Purkinje cell (primary cell): ENCODE results near the gene CNOT9. TPM values are rescaled to one million over a fixed set of nuclear protein-coding genes. Genes with fewer than 3 reads are reported as not detected.

ENCODE experiments used
- polyA plus RNA-seq: library from polyadenylated mRNA; unstranded; fragments of >200 nt; fragmentation: Nextera tagmentation; gene quantifications from 2 replicates; pipeline ENCODE4 v1.2.1, GENCODE V29; 2014

Gene CNOT9
- polyA plus RNA-seq: 29.0 and 29.2 TPM in 2 replicates

GRCh38 chr2:218568190-218569037 is at the start of gene CNOT9, which contains the start of gene USP37:
Gene CNOT9, plus strand, starts transcription at chr2:218568839. Its CDS starts 116 bp downstream, at chr2:218568955.
Gene USP37, minus strand, starts transcription at chr2:218568351. Its CDS starts 9,698 bp downstream, at chr2:218558653.

GRCh38 chr2:218607436-218608115 is 38.9 kb downstream of the CNOT9 start, which contains the start of gene PLCD4:
Gene PLCD4, plus strand, starts transcription at chr2:218607899. Its CDS starts 7,841 bp downstream, at chr2:218615740.

Other genes with a start within 250 kb of the CNOT9 start
- gene CATIP, start 212.0 kb upstream of the CNOT9 start, polyA plus RNA-seq: not detected in 2 replicates
- gene SLC11A1, start 186.6 kb upstream of the CNOT9 start, polyA plus RNA-seq: not detected in 2 replicates
- gene CTDSP1, start 169.0 kb upstream of the CNOT9 start, polyA plus RNA-seq: 0.30 and 1.3 TPM in 2 replicates
- not detected in 2 replicates for gene VIL1, start 149.7 kb upstream of the CNOT9 start, polyA plus RNA-seq
- 4.2 and 6.2 TPM in 2 replicates for gene USP37, start 488 bp upstream of the CNOT9 start, polyA plus RNA-seq
- 12.3 and 13.9 TPM in 2 replicates for gene PLCD4, start 39.1 kb downstream of the CNOT9 start, polyA plus RNA-seq
- gene ZNF142, start 90.8 kb downstream of the CNOT9 start, polyA plus RNA-seq: 2.4 and 2.9 TPM in 2 replicates
- 32.2 and 68.1 TPM in 2 replicates for gene BCS1L, start 90.8 kb downstream of the CNOT9 start, polyA plus RNA-seq
- 1.6 and 2.1 TPM in 2 replicates for gene RNF25, start 103.2 kb downstream of the CNOT9 start, polyA plus RNA-seq
- 1.7 and 3.4 TPM in 2 replicates for gene STK36, start 103.2 kb downstream of the CNOT9 start, polyA plus RNA-seq
- 11.6 and 20.7 TPM in 2 replicates for gene TTLL4, start 142.0 kb downstream of the CNOT9 start, polyA plus RNA-seq
- 2.8 and 3.6 TPM in 2 replicates for gene CYP27A1, start 213.3 kb downstream of the CNOT9 start, polyA plus RNA-seq